Progenitor cell of endocrine pancreas (in vitro differentiated cells): ENCODE results near the gene COBLL1. TPM values are rescaled to one million over a fixed set of nuclear protein-coding genes. Genes with fewer than 3 reads are reported as not detected.

ENCODE experiments used
- DNase-seq: peaks from one replicate; pipeline ENCODE4 v3.0.0; 2021; ENCODE audit warnings: low spot score; ENCODE audit not compliant: unreplicated experiment
- H3K27ac Mint-ChIP-seq: 2 replicates; pipeline ENCODE4 v1.8.0; 2021; ENCODE audit warnings: mild to moderate bottlenecking, moderate library complexity, mixed read lengths
- H3K27me3 Mint-ChIP-seq: 2 replicates; pipeline ENCODE4 v1.8.0; 2021; ENCODE audit warnings: mixed read lengths
- H3K36me3 Mint-ChIP-seq: 2 replicates; pipeline ENCODE4 v1.8.0; 2022; ENCODE audit warnings: mixed read lengths; ENCODE audit not compliant: insufficient read depth
- H3K4me1 Mint-ChIP-seq: 2 replicates; pipeline ENCODE4 v1.8.0; 2021; ENCODE audit warnings: low read depth, mixed read lengths
- H3K4me3 Mint-ChIP-seq: 2 replicates; pipeline ENCODE4 v1.8.0; 2021; ENCODE audit warnings: low read depth, mild to moderate bottlenecking, moderate library complexity, mixed read lengths
- H3K9me3 Mint-ChIP-seq: 2 replicates; pipeline ENCODE4 v1.8.0; 2021; ENCODE audit warnings: low read depth, mixed read lengths
- total RNA-seq: library from RNA; stranded (reverse); gene quantifications from 2 replicates; pipeline ENCODE4 v1.2.1, GENCODE V29; 2021
- TF ChIP-seq, protein P1 (sequence below): fragments of 200-600 bp; sonication (generic); IDR thresholded peaks from one replicate; pipeline ENCODE4 v1.5.0; 2021; ENCODE audit warnings: antibody characterized with exemption, mild to moderate bottlenecking; ENCODE audit not compliant: unreplicated experiment

Gene COBLL1
- total RNA-seq, 1 donor from 2014 or later, result 80.9 TPM

DNA sequence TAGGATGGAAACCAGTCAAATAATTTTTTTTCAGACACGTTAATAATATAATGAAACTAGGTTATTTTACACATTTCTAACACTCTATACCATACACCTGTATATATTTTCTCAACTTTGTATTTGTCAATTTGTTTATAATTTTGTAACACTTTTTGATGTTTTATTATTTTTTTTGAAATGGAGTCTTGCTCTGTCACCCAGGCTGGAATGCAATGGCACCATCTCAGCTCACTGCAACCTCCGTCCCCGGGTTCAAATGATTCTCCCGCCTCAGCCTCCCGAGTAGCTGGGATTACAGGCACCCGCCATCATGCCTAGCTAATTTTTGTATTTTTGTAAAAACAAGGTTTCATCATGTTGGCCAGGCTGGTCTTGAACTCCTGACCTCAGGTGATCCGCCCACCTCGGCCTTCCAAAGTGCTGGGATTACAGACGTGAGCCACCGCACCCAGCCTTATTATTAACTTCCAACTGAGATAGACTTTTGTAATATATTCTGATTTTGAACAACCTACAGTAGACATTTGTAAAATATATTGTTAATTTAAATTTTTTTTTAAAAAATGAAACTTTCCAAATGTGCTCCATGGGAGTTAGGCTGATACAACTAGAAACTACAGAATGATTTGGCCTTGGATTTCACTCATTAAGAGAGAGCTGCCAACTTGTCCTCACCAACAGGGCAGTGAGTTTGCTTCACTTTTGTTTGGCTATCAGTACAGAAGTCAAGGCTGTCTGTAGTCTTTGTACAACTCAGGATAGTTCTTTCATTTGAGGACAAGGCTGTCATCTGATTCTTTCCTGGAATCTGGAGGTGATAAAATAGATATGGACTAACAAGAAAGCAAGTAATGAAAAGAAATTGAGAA, 33.9 kb upstream of the COBLL1 start:
- DNase-seq, result no peak
- no peak overlapping the region for H3K27ac Mint-ChIP-seq
- H3K27me3 Mint-ChIP-seq, result no peaks in the 10 kb centered on the region
- H3K4me3 Mint-ChIP-seq, result no peak overlapping the region
- H3K36me3 Mint-ChIP-seq, result no peaks in the 10 kb centered on the region
- H3K4me1 Mint-ChIP-seq, result peaks cover 12% of the 10 kb centered on the region
- H3K9me3 Mint-ChIP-seq, result no peaks in the 10 kb centered on the region
- TF ChIP-seq, protein P1, sequence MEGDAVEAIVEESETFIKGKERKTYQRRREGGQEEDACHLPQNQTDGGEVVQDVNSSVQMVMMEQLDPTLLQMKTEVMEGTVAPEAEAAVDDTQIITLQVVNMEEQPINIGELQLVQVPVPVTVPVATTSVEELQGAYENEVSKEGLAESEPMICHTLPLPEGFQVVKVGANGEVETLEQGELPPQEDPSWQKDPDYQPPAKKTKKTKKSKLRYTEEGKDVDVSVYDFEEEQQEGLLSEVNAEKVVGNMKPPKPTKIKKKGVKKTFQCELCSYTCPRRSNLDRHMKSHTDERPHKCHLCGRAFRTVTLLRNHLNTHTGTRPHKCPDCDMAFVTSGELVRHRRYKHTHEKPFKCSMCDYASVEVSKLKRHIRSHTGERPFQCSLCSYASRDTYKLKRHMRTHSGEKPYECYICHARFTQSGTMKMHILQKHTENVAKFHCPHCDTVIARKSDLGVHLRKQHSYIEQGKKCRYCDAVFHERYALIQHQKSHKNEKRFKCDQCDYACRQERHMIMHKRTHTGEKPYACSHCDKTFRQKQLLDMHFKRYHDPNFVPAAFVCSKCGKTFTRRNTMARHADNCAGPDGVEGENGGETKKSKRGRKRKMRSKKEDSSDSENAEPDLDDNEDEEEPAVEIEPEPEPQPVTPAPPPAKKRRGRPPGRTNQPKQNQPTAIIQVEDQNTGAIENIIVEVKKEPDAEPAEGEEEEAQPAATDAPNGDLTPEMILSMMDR, result no peak

DNA sequence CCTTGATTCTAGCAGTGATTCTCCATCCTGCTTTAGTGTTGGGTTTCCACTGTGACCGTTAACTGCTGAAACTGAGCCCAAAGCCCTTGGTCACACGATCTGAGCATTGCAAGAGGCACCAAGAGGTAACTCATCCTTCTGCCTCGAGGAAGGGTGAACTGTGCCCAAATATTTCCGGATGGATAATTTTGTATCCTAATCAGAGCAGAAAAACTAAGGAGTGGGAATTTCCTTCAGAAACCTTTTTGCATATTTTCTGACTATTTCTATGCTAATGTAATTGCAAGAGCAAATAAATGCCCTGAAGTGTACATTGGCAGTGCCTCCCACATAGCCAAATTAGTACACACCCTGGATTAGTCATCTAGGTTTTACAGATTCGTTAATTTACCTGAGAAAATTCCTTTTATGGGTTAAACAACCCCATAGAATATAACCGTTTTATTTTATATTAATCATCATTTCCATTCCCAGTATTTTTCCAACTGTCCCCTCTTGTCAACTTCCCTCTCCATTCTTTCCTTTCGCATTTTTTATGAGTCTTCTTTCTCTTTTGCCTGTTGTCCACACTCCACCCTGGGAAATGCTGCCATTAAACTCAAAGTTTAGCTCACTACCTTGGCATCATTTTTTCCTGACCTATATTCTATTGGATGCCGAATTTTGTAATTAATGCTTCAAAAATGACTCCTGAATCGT, 31.7 kb upstream of the COBLL1 start:
- Mint-ChIP-seq H3K4me3 (no peak overlapping the region), H3K27ac (no peak overlapping the region), H3K36me3 (no peaks in the 10 kb centered on the region), H3K4me1 (peaks cover 10% of the 10 kb centered on the region), H3K27me3 (no peaks in the 10 kb centered on the region), H3K9me3 (no peaks in the 10 kb centered on the region)
- no peak for DNase-seq
- TF ChIP-seq, protein P1, result no peak

DNA sequence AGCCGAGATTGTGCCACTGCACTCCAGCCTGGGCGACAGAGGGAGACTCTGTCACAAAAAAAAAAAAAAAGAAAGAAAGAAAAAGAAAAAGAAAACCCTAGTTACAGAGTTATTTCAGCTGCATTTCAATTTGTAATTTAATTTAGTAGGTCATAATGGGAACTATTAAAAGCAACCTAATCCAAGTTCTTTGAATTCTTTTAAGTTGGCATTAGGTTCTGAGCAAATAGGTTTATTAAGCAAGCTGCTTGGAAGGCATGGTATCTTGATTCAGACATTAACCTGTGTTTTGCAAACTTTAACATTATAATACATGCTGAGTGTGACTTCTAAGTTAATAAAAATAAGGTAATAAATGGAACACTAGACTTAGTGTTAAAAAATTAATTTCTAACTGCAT, 29.8 kb upstream of the COBLL1 start:
- no peak overlapping the region for H3K4me3 Mint-ChIP-seq
- no peak overlapping the region for H3K27ac Mint-ChIP-seq
- TF ChIP-seq, protein P1, result no peak
- H3K36me3 Mint-ChIP-seq, result no peaks in the 10 kb centered on the region
- DNase-seq, result no peak
- peaks cover 8% of the 10 kb centered on the region for H3K4me1 Mint-ChIP-seq
- peaks cover 4% of the 10 kb centered on the region for H3K9me3 Mint-ChIP-seq
- H3K27me3 Mint-ChIP-seq, result no peaks in the 10 kb centered on the region

DNA sequence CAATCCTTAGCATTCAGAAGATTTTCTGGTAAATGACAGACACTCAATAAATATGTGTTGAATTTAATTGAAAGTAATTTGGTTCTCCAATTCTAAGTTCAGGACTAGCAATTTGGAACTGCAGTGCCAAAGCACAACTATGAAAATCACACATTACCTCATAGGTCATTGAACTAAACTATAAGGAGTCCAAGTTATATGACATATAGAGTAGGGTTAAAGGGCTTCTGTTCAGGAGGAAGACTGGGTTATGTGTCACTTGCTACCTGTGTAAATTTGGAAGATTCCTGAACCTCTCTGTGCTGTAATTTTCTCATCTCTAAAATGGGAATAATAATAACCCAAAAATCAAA, 27.8 kb upstream of the COBLL1 start:
- no peak for DNase-seq
- TF ChIP-seq, protein P1, result no peak
- H3K4me3 Mint-ChIP-seq, result no peak overlapping the region
- no peaks in the 10 kb centered on the region for H3K27me3 Mint-ChIP-seq
- H3K4me1 Mint-ChIP-seq, result peaks cover 8% of the 10 kb centered on the region
- no peaks in the 10 kb centered on the region for H3K36me3 Mint-ChIP-seq
- H3K9me3 Mint-ChIP-seq, result peaks cover 4% of the 10 kb centered on the region
- H3K27ac Mint-ChIP-seq, result no peak overlapping the region

DNA sequence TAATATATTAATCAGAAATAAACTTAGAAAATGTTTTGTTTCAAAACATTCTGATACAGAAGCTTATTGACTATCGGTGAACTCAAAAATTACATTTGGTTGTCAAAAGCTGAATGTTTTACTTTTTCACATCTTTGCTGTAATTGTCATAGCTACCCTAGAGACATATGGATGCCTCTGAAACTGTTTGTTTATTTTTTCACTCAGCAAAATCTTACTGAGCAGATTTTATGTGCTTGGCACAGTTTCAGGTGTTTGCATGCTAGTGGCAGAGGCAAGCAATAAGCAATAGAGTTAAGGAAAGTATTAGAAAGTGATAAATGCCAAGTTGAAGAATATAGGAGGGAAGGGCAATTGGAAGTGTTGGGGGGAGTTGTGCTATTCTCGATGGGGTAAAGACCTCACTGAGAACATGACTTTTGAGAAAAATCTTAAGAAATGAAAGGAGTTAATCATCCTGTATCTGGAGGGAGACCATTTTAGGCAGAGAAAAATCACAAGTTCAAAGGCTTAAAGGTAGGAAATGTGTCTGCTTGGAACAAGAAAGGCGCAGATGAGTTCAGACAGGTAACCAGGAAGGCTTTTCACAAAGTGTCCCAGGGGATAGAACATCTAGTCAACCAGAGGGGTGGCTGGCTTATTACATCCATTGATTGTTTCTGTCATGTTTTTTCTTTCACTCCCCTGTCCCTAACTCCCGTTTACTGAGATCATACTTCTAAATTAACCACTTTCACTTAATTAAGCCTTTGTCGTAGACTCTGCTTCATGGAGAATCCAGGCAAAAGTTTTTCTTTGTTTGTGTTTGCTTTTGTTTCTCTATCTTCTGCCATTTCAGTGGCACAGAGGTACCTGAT, 27.2 kb upstream of the COBLL1 start:
- Mint-ChIP-seq H3K36me3 (no peaks in the 10 kb centered on the region), H3K9me3 (peaks cover 4% of the 10 kb centered on the region), H3K4me1 (peaks cover 8% of the 10 kb centered on the region), H3K27ac (peak overlapping the region; percentile 10), H3K4me3 (no peak overlapping the region), H3K27me3 (no peaks in the 10 kb centered on the region)
- TF ChIP-seq, protein P1, result no peak
- no peak for DNase-seq
